Endothelial cell of umbilical vein (primary cell): ENCODE results near the gene MS4A14. TPM values are rescaled to one million over a fixed set of nuclear protein-coding genes. Genes with fewer than 3 reads are reported as not detected.

Experiments
- BruUV-seq: library from RNA; stranded (reverse); fragments of 400-500 nt; replicated peaks from 2 replicates; lab custom pipeline; 2021; lab: Mats Ljungman, UMichigan
- CTCF ChIA-PET: fragments of 300-600, 350-600 bp; sonication (Branson Sonifier 250); formaldehyde crosslinking; loops from one replicate; lab custom pipeline; 2021; ENCODE audit warnings: antibody characterized with exemption, inconsistent platforms; lab: Charles Lee
- POLR2A ChIA-PET: fragments of 300-600, 350-600 bp; sonication (Branson Sonifier 250); formaldehyde crosslinking; loops from one replicate; lab custom pipeline; 2021; ENCODE audit warnings: antibody characterized with exemption, inconsistent platforms; lab: Charles Lee
- DNase-seq: peaks from one replicate; pipeline ENCODE4 v3.0.0-alpha.2; 2011; ENCODE audit warnings: low read depth, low spot score
- FAIRE-seq: peaks from 2 replicates; lab custom pipeline; 2011; peaks lifted over from hg19 to GRCh38; lab: Jason Lieb, UNC
- H2AFZ ChIP-seq: 2 replicates; pipeline ENCODE4 v1.6.0; 2012; ENCODE audit warnings: low read depth, low read length, control low read depth, inconsistent platforms
- H3K27ac ChIP-seq: 2 replicates; pipeline ENCODE4 v1.5.1; 2011; ENCODE audit warnings: low read depth, mild to moderate bottlenecking, control low read depth, low read length, moderate library complexity; ENCODE audit not compliant: insufficient read depth
- H3K27me3 ChIP-seq, 2 experiments: 2 replicates each; pipeline versions ENCODE4 v1.6.0 to v1.6.1; 2011; ENCODE audit warnings: low read length in 2 of 2, mixed read lengths in 1 of 2; ENCODE audit not compliant: control insufficient read depth in 2 of 2, insufficient read depth in 2 of 2
- H3K36me3 ChIP-seq, 2 experiments: 2 replicates in 1 of 2; 3 replicates in 1 of 2; pipeline ENCODE4 v1.5.1; 2011; ENCODE audit warnings: low read length in 2 of 2, mild to moderate bottlenecking in 1 of 2, moderate library complexity in 1 of 2; ENCODE audit not compliant: control insufficient read depth in 2 of 2, insufficient read depth in 2 of 2; ENCODE audit errors: extremely low read depth in 1 of 2
- H3K4me1 ChIP-seq: 3 replicates; pipeline ENCODE4 v1.5.1; 2011; ENCODE audit warnings: mild to moderate bottlenecking, low read length; ENCODE audit not compliant: control insufficient read depth, insufficient read depth; ENCODE audit errors: extremely low read depth
- H3K4me2 ChIP-seq: 2 replicates; pipeline ENCODE4 v1.6.1; 2011; ENCODE audit warnings: low read length, control low read depth, mixed read lengths; ENCODE audit not compliant: insufficient read depth
- H3K4me3 ChIP-seq, 3 experiments: fragments of 200-600 bp in 1 of 3; sonication (generic), shearing (Covaris generic) in 1 of 3; replicated peaks in 1 of 3; 2 replicates each; pipeline ENCODE4 v1.5.1; 2011 to 2016; ENCODE audit warnings: control low read depth in 3 of 3, low read length in 3 of 3, mild to moderate bottlenecking in 2 of 3, inconsistent platforms in 1 of 3, low read depth in 1 of 3, moderate library complexity in 1 of 3; ENCODE audit not compliant: insufficient read depth in 1 of 3
- H3K79me2 ChIP-seq: 2 replicates; pipeline ENCODE4 v1.6.0; 2012; ENCODE audit warnings: low read length, inconsistent platforms; ENCODE audit not compliant: control insufficient read depth, insufficient read depth
- H3K9ac ChIP-seq: replicated peaks from 2 replicates; pipeline ENCODE3; 2011; ENCODE audit warnings: low read length, control low read depth; ENCODE audit not compliant: insufficient read depth; ENCODE audit errors: extremely low read depth
- H3K9me1 ChIP-seq: replicated peaks from 3 replicates; pipeline ENCODE4 v1.6.0; 2011; ENCODE audit warnings: mild to moderate bottlenecking, low read length; ENCODE audit not compliant: control insufficient read depth, insufficient read depth; ENCODE audit errors: extremely low read depth
- H3K9me3 ChIP-seq: replicated peaks from 2 replicates; pipeline ENCODE4 v1.5.1; 2012; ENCODE audit warnings: low read length, inconsistent platforms; ENCODE audit not compliant: control insufficient read depth, insufficient read depth
- H4K20me1 ChIP-seq: replicated peaks from 2 replicates; pipeline ENCODE3; 2011; ENCODE audit warnings: mild to moderate bottlenecking, low read length; ENCODE audit not compliant: control insufficient read depth, insufficient read depth; ENCODE audit errors: extremely low read depth
- EZH2 ChIP-seq: IDR thresholded peaks from 2 replicates; pipeline ENCODE4 v1.6.1; 2012; ENCODE audit warnings: borderline replicate concordance, low read depth, mild to moderate bottlenecking, moderate library complexity, low read length, inconsistent platforms; ENCODE audit not compliant: severe bottlenecking
- FOS ChIP-seq: IDR thresholded peaks from 2 replicates; pipeline ENCODE4 v1.6.1; 2011; ENCODE audit warnings: mild to moderate bottlenecking, low read length, moderate library complexity, borderline replicate concordance; ENCODE audit not compliant: insufficient read depth
- GATA2 ChIP-seq: IDR thresholded peaks from 2 replicates; pipeline ENCODE4 v1.7.0; 2011; ENCODE audit warnings: low read depth, mild to moderate bottlenecking, moderate library complexity, mixed read lengths, low read length; ENCODE audit not compliant: insufficient read length, insufficient read depth
- JUN ChIP-seq: IDR thresholded peaks from 2 replicates; pipeline ENCODE4 v1.6.1; 2011; ENCODE audit warnings: borderline replicate concordance, low read depth; ENCODE audit not compliant: insufficient read length, insufficient read depth
- MYC ChIP-seq: IDR thresholded peaks from one replicate; pipeline ENCODE4 v1.6.1; 2011; ENCODE audit warnings: mild to moderate bottlenecking, low read depth, low read length
- POLR2A ChIP-seq: IDR thresholded peaks from 2 replicates; pipeline ENCODE4 v1.6.1; 2012; ENCODE audit warnings: low read depth, mild to moderate bottlenecking, control low read depth, low read length
- POLR2AphosphoS5 ChIP-seq: IDR thresholded peaks from 2 replicates; pipeline ENCODE4 v1.6.1; 2012; ENCODE audit warnings: low read depth, mild to moderate bottlenecking, control low read depth, low read length, moderate library complexity; ENCODE audit not compliant: insufficient read depth
- dilution Hi-C: fragments of 300-500 bp; cut with MboI; formaldehyde crosslinking; loops from one replicate; pipeline ENCODE4 v1.15.0; 2019; ENCODE audit warnings: low sequenced_read_pairs; ENCODE audit not compliant: extremely low pct_ligation_motif_present
- intact Hi-C: fragments of 100-400 bp; cut with micrococcal nuclease; formaldehyde crosslinking; loops from one replicate; pipeline ENCODE4 v1.10.0; 2022
- polyA plus RNA-seq, 4 experiments: library from polyadenylated mRNA; depleted of rRNA in 3 of 4; stranded (reverse) in 3 of 4; unstranded in 1 of 4; fragments of >200 nt; gene quantifications; 2 replicates each; pipeline versions ENCODE4 v1.2.1 to v1.2.3, GENCODE V29; 2011 to 2012; ENCODE audit warnings: missing spikeins in 1 of 4
- total RNA-seq: library from RNA; stranded (reverse); gene quantifications from 2 replicates; pipeline ENCODE4 v1.2.3, GENCODE V29; 2021
- TF ChIP-seq, protein P1 (sequence below): IDR thresholded peaks from 2 replicates; pipeline ENCODE4 v1.6.1; 2011; ENCODE audit not compliant: insufficient read depth, insufficient read length
- TF ChIP-seq, protein P2 (sequence below), 2 donors: IDR thresholded peaks; 1 replicate in 1 of 2; 2 replicates in 1 of 2; pipeline ENCODE4 v1.5.1; 2011; ENCODE audit warnings: low read length in 2 of 2, mild to moderate bottlenecking in 2 of 2, moderate library complexity in 2 of 2, control low read depth in 1 of 2, inconsistent platforms in 1 of 2, low read depth in 1 of 2; ENCODE audit not compliant: insufficient read depth in 1 of 2; ENCODE audit errors: extremely low read depth in 1 of 2

Gene MS4A14
- total and polyA plus RNA-seq, 2 donors (not counting 3 experiments of a cell fraction or from before 2014, with no cell fraction given) = not detected

- no peak for FAIRE-seq
These were observed 28.4 kb upstream of the MS4A14 start for GRCh38 chr11:60367896-60368295.

More at GRCh38 chr11:60367896-60368295, 28.4 kb upstream of the MS4A14 start:
- Histone ChIP-seq H3K27me3 (peaks cover 15 to 19% of the 10 kb centered on the region in 2 experiments), H3K27ac (no peak overlapping the region), H3K4me2 (no peak overlapping the region), H3K4me3 (no peak overlapping the region), H3K36me3 (no peaks in the 10 kb centered on the region), H3K79me2 (no peaks in the 10 kb centered on the region), H3K9me3 (no peaks in the 10 kb centered on the region), H3K9me1 (no peaks in the 10 kb centered on the region), H4K20me1 (no peaks in the 10 kb centered on the region), H3K9ac (no peak overlapping the region), H2AFZ (no peak overlapping the region), H3K4me1 (peaks cover 16% of the 10 kb centered on the region)
- intact Hi-C loops = no loop called here
- CTCF ChIA-PET = interaction anchor here (6.9 kb wide), 1 partner anchor 251 kb away, joined by 147 read pairs; no protein-coding TSS in a partner anchor
- POLR2A ChIA-PET = no interaction called here
- BruUV-seq = no TSS peak
- dilution Hi-C loops = no loop called here
- DNase-seq = no peak
- TF ChIP-seq MYC = no peak
- TF ChIP-seq POLR2A = no peak
- no peak for TF ChIP-seq FOS
- no peak for TF ChIP-seq EZH2
- TF ChIP-seq GATA2 = no peak
- TF ChIP-seq, protein P1, sequence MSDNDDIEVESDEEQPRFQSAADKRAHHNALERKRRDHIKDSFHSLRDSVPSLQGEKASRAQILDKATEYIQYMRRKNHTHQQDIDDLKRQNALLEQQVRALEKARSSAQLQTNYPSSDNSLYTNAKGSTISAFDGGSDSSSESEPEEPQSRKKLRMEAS = no peak
- TF ChIP-seq, protein P2, sequence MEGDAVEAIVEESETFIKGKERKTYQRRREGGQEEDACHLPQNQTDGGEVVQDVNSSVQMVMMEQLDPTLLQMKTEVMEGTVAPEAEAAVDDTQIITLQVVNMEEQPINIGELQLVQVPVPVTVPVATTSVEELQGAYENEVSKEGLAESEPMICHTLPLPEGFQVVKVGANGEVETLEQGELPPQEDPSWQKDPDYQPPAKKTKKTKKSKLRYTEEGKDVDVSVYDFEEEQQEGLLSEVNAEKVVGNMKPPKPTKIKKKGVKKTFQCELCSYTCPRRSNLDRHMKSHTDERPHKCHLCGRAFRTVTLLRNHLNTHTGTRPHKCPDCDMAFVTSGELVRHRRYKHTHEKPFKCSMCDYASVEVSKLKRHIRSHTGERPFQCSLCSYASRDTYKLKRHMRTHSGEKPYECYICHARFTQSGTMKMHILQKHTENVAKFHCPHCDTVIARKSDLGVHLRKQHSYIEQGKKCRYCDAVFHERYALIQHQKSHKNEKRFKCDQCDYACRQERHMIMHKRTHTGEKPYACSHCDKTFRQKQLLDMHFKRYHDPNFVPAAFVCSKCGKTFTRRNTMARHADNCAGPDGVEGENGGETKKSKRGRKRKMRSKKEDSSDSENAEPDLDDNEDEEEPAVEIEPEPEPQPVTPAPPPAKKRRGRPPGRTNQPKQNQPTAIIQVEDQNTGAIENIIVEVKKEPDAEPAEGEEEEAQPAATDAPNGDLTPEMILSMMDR (IDR thresholded peaks at IDR 0.05; ENCODE audit: extremely low read depth in 1 of 2, insufficient read depth in 1 of 2, low read depth in 1 of 2, low read length in 2 of 2) = no peak
- TF ChIP-seq JUN = no peak
- no peak for TF ChIP-seq POLR2AphosphoS5
